Panc1 (cell line): ENCODE data around the gene CREB5. TPM values are rescaled to one million over a fixed set of nuclear protein-coding genes. Genes with fewer than 3 reads are reported as not detected.

ENCODE experiments used
- ATAC-seq: fragments of 200-7000 bp; cut with Tn5 transposase; 2 replicates; pipeline ENCODE4 v1.9.1; 2020; ENCODE audit warnings: mild to moderate bottlenecking, moderate library complexity
- BruUV-seq: library from RNA; stranded (reverse); fragments of 400-500 nt; replicated peaks from 2 replicates; lab custom pipeline; 2021; lab: Mats Ljungman, UMichigan
- CTCF ChIA-PET: fragments of 300-600 bp; sonication (Branson Sonifier 250); formaldehyde crosslinking; loops from one replicate; lab custom pipeline; 2022; ENCODE audit warnings: antibody characterized with exemption; lab: Charles Lee
- POLR2A ChIA-PET: fragments of 300-600 bp; sonication (Branson Sonifier 250); formaldehyde crosslinking; loops from one replicate; lab custom pipeline; 2022; ENCODE audit warnings: antibody characterized with exemption; lab: Charles Lee
- DNase-seq: peaks from one replicate; pipeline ENCODE4 v3.0.0-alpha.2; 2010; ENCODE audit warnings: low read depth, low spot score
- H3K27ac ChIP-seq: 2 replicates; pipeline ENCODE4 v1.5.1; 2011; ENCODE audit warnings: mild to moderate bottlenecking, low read length, inconsistent platforms
- H3K27me3 ChIP-seq: fragments of 200-500 bp; sonication (Bioruptor generic); 2 replicates; pipeline ENCODE4 v1.6.0; 2014; ENCODE audit warnings: low read length, inconsistent platforms; ENCODE audit not compliant: control insufficient read depth, insufficient read depth
- H3K36me3 ChIP-seq: fragments of 200-500 bp; sonication (Bioruptor generic); 2 replicates; pipeline ENCODE4 v1.5.1; 2014; ENCODE audit warnings: inconsistent platforms, mild to moderate bottlenecking, low read length, moderate library complexity; ENCODE audit not compliant: control insufficient read depth, insufficient read depth
- H3K4me1 ChIP-seq: 2 replicates; pipeline ENCODE4 v1.5.1; 2011; ENCODE audit warnings: inconsistent platforms, mild to moderate bottlenecking, low read length, moderate library complexity; ENCODE audit not compliant: control insufficient read depth, insufficient read depth
- H3K4me3 ChIP-seq, 2 experiments: 2 replicates each; pipeline ENCODE4 v1.5.1; 2011 to 2012; ENCODE audit warnings: low read depth in 2 of 2, low read length in 2 of 2, mild to moderate bottlenecking in 2 of 2, inconsistent platforms in 1 of 2, moderate library complexity in 1 of 2
- H3K9me3 ChIP-seq: fragments of 200-500 bp; sonication (Bioruptor generic); 2 replicates; pipeline ENCODE4 v1.5.1; 2014; ENCODE audit warnings: low read depth, mild to moderate bottlenecking, inconsistent platforms, low read length, moderate library complexity; ENCODE audit not compliant: control insufficient read depth, insufficient read depth
- CTCF ChIP-seq: fragments of 450-650 bp; IDR thresholded peaks from 2 replicates; pipeline ENCODE4 v1.5.1; 2017; ENCODE audit warnings: mild to moderate bottlenecking
- POLR2AphosphoS5 ChIP-seq: IDR thresholded peaks from 2 replicates; pipeline ENCODE4 v1.6.1; 2012; ENCODE audit warnings: mild to moderate bottlenecking, low read depth, low read length, moderate library complexity
- REST ChIP-seq, 2 experiments: IDR thresholded peaks; 2 replicates each; pipeline ENCODE4 v1.6.1; 2011 to 2012; ENCODE audit warnings: low read depth in 2 of 2, control low read depth in 1 of 2, low read length in 1 of 2, mild to moderate bottlenecking in 1 of 2, moderate library complexity in 1 of 2; ENCODE audit not compliant: insufficient read depth in 1 of 2
- SIN3A ChIP-seq: IDR thresholded peaks from 2 replicates; pipeline ENCODE4 v1.6.1; 2012; ENCODE audit warnings: low read depth, mild to moderate bottlenecking, low read length, moderate library complexity, borderline replicate concordance; ENCODE audit not compliant: insufficient read depth
- TCF7L2 ChIP-seq: IDR thresholded peaks from 2 replicates; pipeline ENCODE4 v1.6.1; 2011; ENCODE audit warnings: mild to moderate bottlenecking, low read depth, low read length, inconsistent platforms
- in situ Hi-C: cut with HindIII; loops from 2 replicates; pipeline ENCODE4 v1.10.0; 2016; ENCODE audit warnings: low sequenced_read_pairs, low pct_unique_long_range_greater_than_20kb
- intact Hi-C: fragments of 100-400 bp; cut with micrococcal nuclease; formaldehyde crosslinking; loops from one replicate; pipeline ENCODE4 v1.10.0; 2022; ENCODE audit not compliant: unreplicated experiment
- total RNA-seq: library from RNA; stranded (reverse); gene quantifications from one replicate; pipeline ENCODE4 v1.2.1, GENCODE V29; 2021; ENCODE audit not compliant: unreplicated experiment

Gene CREB5
- total RNA-seq, 1 experiment from 2014 or later, result 3.1 TPM

GRCh38 chr7:28755255-28755654 lies 342.9 kb downstream of the CREB5 start:
- ATAC-seq, result no peak
- in situ Hi-C loops, result no loop called here

GRCh38 chr7:28758186-28758585 lies 345.9 kb downstream of the CREB5 start:
- in situ Hi-C loops (no loop called here), intact Hi-C loops (no loop called here)
- Histone ChIP-seq H3K27ac (no peak overlapping the region), H3K4me1 (no peaks in the 10 kb centered on the region), H3K36me3 (no peaks in the 10 kb centered on the region), H3K9me3 (no peaks in the 10 kb centered on the region), H3K27me3 (no peaks in the 10 kb centered on the region), H3K4me3 (no peak overlapping the region)
- ChIA-PET CTCF (no interaction called here), POLR2A (no interaction called here)
- DNase-seq, result no peak
- BruUV-seq, result no TSS peak
- TF ChIP-seq POLR2AphosphoS5 (no peak), SIN3A (no peak), TCF7L2 (no peak), REST (IDR thresholded peaks at IDR 0.05; ENCODE audit: insufficient read depth in 1 of 2, low read depth in 2 of 2, low read length in 1 of 2) (no peak), CTCF (no peak)
- no peak for ATAC-seq

More at GRCh38 chr7:28755255-28755654, 342.9 kb downstream of the CREB5 start:
- H3K9me3 ChIP-seq, result no peaks in the 10 kb centered on the region
- intact Hi-C loops, result no loop called here
- BruUV-seq, result no TSS peak
- no peaks in the 10 kb centered on the region for H3K36me3 ChIP-seq
- no peaks in the 10 kb centered on the region for H3K4me1 ChIP-seq
- H3K27me3 ChIP-seq, result no peaks in the 10 kb centered on the region
- no peak for TF ChIP-seq REST (IDR thresholded peaks at IDR 0.05; ENCODE audit: insufficient read depth in 1 of 2, low read depth in 2 of 2, low read length in 1 of 2)
- TF ChIP-seq CTCF, result no peak
- TF ChIP-seq TCF7L2, result no peak
- no peak for TF ChIP-seq POLR2AphosphoS5
- no peak for TF ChIP-seq SIN3A
- H3K27ac ChIP-seq, result no peak overlapping the region
- no peak overlapping the region for H3K4me3 ChIP-seq
- ChIA-PET POLR2A (no interaction called here), CTCF (no interaction called here)
- no peak for DNase-seq
